ENCODE measurements around the gene DNASE1L3.
"Not testable (repeated sequence)": the region's sequence is repeated elsewhere in the genome, so short reads cannot be mapped to it uniquely, and the experiment has no call there.

Gene DNASE1L3

GRCh38 chr3:58250093-58250707 is 39.4 kb upstream of the DNASE1L3 start:
- Histone ChIP-seq H3K27me3 (ENCODE audit: insufficient read depth, insufficient read length) (no peaks in the 10 kb centered on the region), H3K36me3 (ENCODE audit: insufficient read depth, insufficient read length, low read length) (no peaks in the 10 kb centered on the region), H3K4me1 (ENCODE audit: insufficient read depth, insufficient read length) (peaks cover 10% of the 10 kb centered on the region), H3K9me3 (ENCODE audit: insufficient read depth, low read length) (no peaks in the 10 kb centered on the region), H3K4me3 (ENCODE audit: insufficient read length, low read depth) (no peak overlapping the region), H3K9ac (ENCODE audit: insufficient read length, low read depth) (no peak overlapping the region)
- no peak for TF ChIP-seq ZNF274 (IDR thresholded peaks at IDR 0.05; ENCODE audit: low read depth, low read length)
- no peak for TF ChIP-seq YY1 (IDR thresholded peaks at IDR 0.05; ENCODE audit: insufficient read depth, insufficient read length)
- no peak for TF ChIP-seq SUZ12 (IDR thresholded peaks at IDR 0.05; ENCODE audit: extremely low read depth, insufficient read depth, insufficient read length)
- no peak for DNase-seq (ENCODE audit: low read depth, low spot score)

- Histone ChIP-seq H3K9ac (ENCODE audit: insufficient read length, low read depth) (no peak overlapping the region), H3K27me3 (ENCODE audit: insufficient read depth, insufficient read length) (no peaks in the 10 kb centered on the region), H3K36me3 (ENCODE audit: insufficient read depth, insufficient read length, low read length) (no peaks in the 10 kb centered on the region), H3K4me1 (ENCODE audit: insufficient read depth, insufficient read length) (peaks cover 10% of the 10 kb centered on the region), H3K9me3 (ENCODE audit: insufficient read depth, low read length) (no peaks in the 10 kb centered on the region), H3K4me3 (ENCODE audit: insufficient read length, low read depth) (no peak overlapping the region)
- DNase-seq (ENCODE audit: low read depth, low spot score), result no peak
- TF ChIP-seq YY1 (IDR thresholded peaks at IDR 0.05; ENCODE audit: insufficient read depth, insufficient read length) (no peak), SUZ12 (IDR thresholded peaks at IDR 0.05; ENCODE audit: extremely low read depth, insufficient read depth, insufficient read length) (no peak), ZNF274 (IDR thresholded peaks at IDR 0.05; ENCODE audit: low read depth, low read length) (no peak)
Measured at GRCh38 chr3:58249358-58250092, 38.8 kb upstream of the DNASE1L3 start.

GRCh38 chr3:58246148-58247047 is 35.6 kb upstream of the DNASE1L3 start:
- Histone ChIP-seq H3K9ac (ENCODE audit: insufficient read length, low read depth) (no peak overlapping the region), H3K27me3 (ENCODE audit: insufficient read depth, insufficient read length) (no peaks in the 10 kb centered on the region), H3K4me3 (ENCODE audit: insufficient read length, low read depth) (no peak overlapping the region), H3K36me3 (ENCODE audit: insufficient read depth, insufficient read length, low read length) (no peaks in the 10 kb centered on the region), H3K9me3 (ENCODE audit: insufficient read depth, low read length) (no peaks in the 10 kb centered on the region), H3K4me1 (ENCODE audit: insufficient read depth, insufficient read length) (peaks cover 10% of the 10 kb centered on the region)
- TF ChIP-seq ZNF274 (IDR thresholded peaks at IDR 0.05; ENCODE audit: low read depth, low read length) (no peak), YY1 (IDR thresholded peaks at IDR 0.05; ENCODE audit: insufficient read depth, insufficient read length) (no peak), SUZ12 (IDR thresholded peaks at IDR 0.05; ENCODE audit: extremely low read depth, insufficient read depth, insufficient read length) (no peak)
- DNase-seq (ENCODE audit: low read depth, low spot score), result no peak

GRCh38 chr3:58243976-58244585 is 33.3 kb upstream of the DNASE1L3 start:
- Histone ChIP-seq H3K36me3 (ENCODE audit: insufficient read depth, insufficient read length, low read length) (no peaks in the 10 kb centered on the region), H3K9ac (ENCODE audit: insufficient read length, low read depth) (no peak overlapping the region), H3K4me1 (ENCODE audit: insufficient read depth, insufficient read length) (no peaks in the 10 kb centered on the region), H3K4me3 (ENCODE audit: insufficient read length, low read depth) (no peak overlapping the region), H3K27me3 (ENCODE audit: insufficient read depth, insufficient read length) (peaks cover 3% of the 10 kb centered on the region), H3K9me3 (ENCODE audit: insufficient read depth, low read length) (no peaks in the 10 kb centered on the region)
- no peak for TF ChIP-seq ZNF274 (IDR thresholded peaks at IDR 0.05; ENCODE audit: low read depth, low read length)
- no peak for TF ChIP-seq YY1 (IDR thresholded peaks at IDR 0.05; ENCODE audit: insufficient read depth, insufficient read length)
- TF ChIP-seq SUZ12 (IDR thresholded peaks at IDR 0.05; ENCODE audit: extremely low read depth, insufficient read depth, insufficient read length), result no peak
- DNase-seq (ENCODE audit: low read depth, low spot score), result no peak

- H3K4me1 ChIP-seq (ENCODE audit: insufficient read depth, insufficient read length); H3K9me3 ChIP-seq (ENCODE audit: insufficient read depth, low read length); H3K4me3 ChIP-seq (ENCODE audit: insufficient read length, low read depth); H3K36me3 ChIP-seq (ENCODE audit: insufficient read depth, insufficient read length, low read length); DNase-seq (ENCODE audit: low read depth, low spot score); H3K9ac ChIP-seq (ENCODE audit: insufficient read length, low read depth): not testable (repeated sequence)
- H3K27me3 ChIP-seq (ENCODE audit: insufficient read depth, insufficient read length), result peaks cover 13% of the 10 kb centered on the region
Measured at GRCh38 chr3:58242860-58243259, 32.1 kb upstream of the DNASE1L3 start.

- Histone ChIP-seq H3K36me3 (ENCODE audit: insufficient read depth, insufficient read length, low read length) (no peaks in the 10 kb centered on the region), H3K9ac (ENCODE audit: insufficient read length, low read depth) (no peak overlapping the region), H3K4me1 (ENCODE audit: insufficient read depth, insufficient read length) (no peaks in the 10 kb centered on the region), H3K9me3 (ENCODE audit: insufficient read depth, low read length) (no peaks in the 10 kb centered on the region), H3K4me3 (ENCODE audit: insufficient read length, low read depth) (no peak overlapping the region), H3K27me3 (ENCODE audit: insufficient read depth, insufficient read length) (peaks cover 13% of the 10 kb centered on the region)
- no peak for DNase-seq (ENCODE audit: low read depth, low spot score)
- TF ChIP-seq ZNF274 (IDR thresholded peaks at IDR 0.05; ENCODE audit: low read depth, low read length) (no peak), SUZ12 (IDR thresholded peaks at IDR 0.05; ENCODE audit: extremely low read depth, insufficient read depth, insufficient read length) (no peak), YY1 (IDR thresholded peaks at IDR 0.05; ENCODE audit: insufficient read depth, insufficient read length) (no peak)
Measured at GRCh38 chr3:58242340-58242739, 31.6 kb upstream of the DNASE1L3 start.
